GM19240 (cell line): ENCODE results near the gene MAGI1.

Source experiments
- DNase-seq: peaks from one replicate; pipeline ENCODE4 v3.0.0; 2011; ENCODE audit warnings: low spot score; ENCODE audit not compliant: insufficient read length

MAGI1 gene

GRCh38 chr3:65843732-65844131, 195.0 kb downstream of the MAGI1 start:
- DNase-seq: no peak

- DNase-seq: no peak
Observed at GRCh38 chr3:65837604-65838003, 201.1 kb downstream of the MAGI1 start.

GRCh38 chr3:65836047-65836446, 202.7 kb downstream of the MAGI1 start:
- no peak for DNase-seq

GRCh38 chr3:65833761-65834505, 204.8 kb downstream of the MAGI1 start:
- DNase-seq: no peak

- DNase-seq: no peak
Observed at GRCh38 chr3:65831733-65832425, 206.8 kb downstream of the MAGI1 start.

GRCh38 chr3:65830948-65831732, 207.6 kb downstream of the MAGI1 start:
- DNase-seq: no peak

- DNase-seq: no peak
Observed at GRCh38 chr3:65829228-65829627, 209.5 kb downstream of the MAGI1 start.

GRCh38 chr3:65828706-65829105, 210.0 kb downstream of the MAGI1 start:
- no peak for DNase-seq

- no peak for DNase-seq
Observed at GRCh38 chr3:65827076-65827475, 211.6 kb downstream of the MAGI1 start.

GRCh38 chr3:65824166-65824565, 214.6 kb downstream of the MAGI1 start:
- no peak for DNase-seq

GRCh38 chr3:65820600-65820999, 218.1 kb downstream of the MAGI1 start:
- DNase-seq: no peak

GRCh38 chr3:65819896-65820295, 218.8 kb downstream of the MAGI1 start:
- DNase-seq: no peak

GRCh38 chr3:65817553-65818126, 221.1 kb downstream of the MAGI1 start:
- no peak for DNase-seq

GRCh38 chr3:65816208-65816607, 222.5 kb downstream of the MAGI1 start:
- DNase-seq: no peak

GRCh38 chr3:65814845-65815578, 223.7 kb downstream of the MAGI1 start:
- no peak for DNase-seq

- DNase-seq: no peak
Observed at GRCh38 chr3:65811892-65812291, 226.8 kb downstream of the MAGI1 start.

GRCh38 chr3:65811086-65811761, 227.5 kb downstream of the MAGI1 start:
- no peak for DNase-seq

GRCh38 chr3:65810302-65810701, 228.4 kb downstream of the MAGI1 start:
- no peak for DNase-seq

GRCh38 chr3:65809641-65810150, 229.0 kb downstream of the MAGI1 start:
- DNase-seq: no peak

GRCh38 chr3:65808824-65809223, 229.9 kb downstream of the MAGI1 start:
- DNase-seq: no peak
